ENCODE measurements around the gene POLE4.

- TF ChIP-seq GABPA (IDR thresholded peaks at IDR 0.05 in 1 of 2, conservative IDR thresholded peaks at IDR 0.05 in 1 of 2): no peak
- TF ChIP-seq CTCF (IDR thresholded peaks at IDR 0.05; ENCODE audit: low read depth, low read length, missing input control): no peak
- no peak for TF ChIP-seq YY1 (IDR thresholded peaks at IDR 0.05)
- no peak for TF ChIP-seq SP1 (IDR thresholded peaks at IDR 0.05)
- TF ChIP-seq TAF1 (conservative IDR thresholded peaks at IDR 0.05): no peak
- TF ChIP-seq RAD21 (IDR thresholded peaks at IDR 0.05): no peak
- TF ChIP-seq NR2F2 (IDR thresholded peaks at IDR 0.05): no peak
- no peak for TF ChIP-seq JUND (IDR thresholded peaks at IDR 0.05)
- TF ChIP-seq ZBTB33 (IDR thresholded peaks at IDR 0.05): no peak
- TF ChIP-seq HNF4G (IDR thresholded peaks at IDR 0.05): no peak
Observed at GRCh38 chr2:74924463-74925265, 33.8 kb upstream of the POLE4 start.

Measured in liver (tissue), 3 donors.